ENCODE results near the gene ADAP1. TPM values are rescaled to one million over a fixed set of nuclear protein-coding genes. Genes with fewer than 3 reads are reported as not detected.
A peak's percentile ranks its signal among the peaks of the same experiment; 100 is the strongest.

Gene ADAP1
- total RNA-seq, 1 experiment from 2014 or later = 77.6 TPM

- POLR2A ChIA-PET = no interaction called here
- Histone ChIP-seq H3K36me3 (ENCODE audit: control insufficient read depth, insufficient read depth, low read length) (no peaks in the 10 kb centered on the region), H3K27me3 (replicated peaks; ENCODE audit: control insufficient read depth, insufficient read depth, low read length) (no peaks in the 10 kb centered on the region), H3K4me3 (ENCODE audit: low read depth, low read length) (no peak overlapping the region), H3K4me1 (peaks cover 22% of the 10 kb centered on the region), H3K9me3 (no peaks in the 10 kb centered on the region)
- Mint-ChIP-seq H3K36me3 (ENCODE audit: insufficient read depth, unreplicated experiment) (peaks cover 11% of the 10 kb centered on the region), H3K9me3 (ENCODE audit: unreplicated experiment) (no peaks in the 10 kb centered on the region), H3K4me1 (ENCODE audit: low read depth, unreplicated experiment) (no peaks in the 10 kb centered on the region), H3K27me3 (ENCODE audit: insufficient read depth, unreplicated experiment) (no peaks in the 10 kb centered on the region), H3K27ac (ENCODE audit: unreplicated experiment) (peak overlapping the region; percentile 48), H3K4me3 (ENCODE audit: unreplicated experiment) (no peak overlapping the region)
- no TSS peak for BruUV-seq (replicated peaks)
- CTCF ChIA-PET = interaction anchor here (0.6 kb wide), 1 partner anchor 98 kb away, joined by 4 read pairs; no protein-coding TSS in a partner anchor
- DNase-seq = no peak
- TF ChIP-seq, protein P1, sequence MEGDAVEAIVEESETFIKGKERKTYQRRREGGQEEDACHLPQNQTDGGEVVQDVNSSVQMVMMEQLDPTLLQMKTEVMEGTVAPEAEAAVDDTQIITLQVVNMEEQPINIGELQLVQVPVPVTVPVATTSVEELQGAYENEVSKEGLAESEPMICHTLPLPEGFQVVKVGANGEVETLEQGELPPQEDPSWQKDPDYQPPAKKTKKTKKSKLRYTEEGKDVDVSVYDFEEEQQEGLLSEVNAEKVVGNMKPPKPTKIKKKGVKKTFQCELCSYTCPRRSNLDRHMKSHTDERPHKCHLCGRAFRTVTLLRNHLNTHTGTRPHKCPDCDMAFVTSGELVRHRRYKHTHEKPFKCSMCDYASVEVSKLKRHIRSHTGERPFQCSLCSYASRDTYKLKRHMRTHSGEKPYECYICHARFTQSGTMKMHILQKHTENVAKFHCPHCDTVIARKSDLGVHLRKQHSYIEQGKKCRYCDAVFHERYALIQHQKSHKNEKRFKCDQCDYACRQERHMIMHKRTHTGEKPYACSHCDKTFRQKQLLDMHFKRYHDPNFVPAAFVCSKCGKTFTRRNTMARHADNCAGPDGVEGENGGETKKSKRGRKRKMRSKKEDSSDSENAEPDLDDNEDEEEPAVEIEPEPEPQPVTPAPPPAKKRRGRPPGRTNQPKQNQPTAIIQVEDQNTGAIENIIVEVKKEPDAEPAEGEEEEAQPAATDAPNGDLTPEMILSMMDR (IDR thresholded peaks at IDR 0.05; ENCODE audit: insufficient read depth in 1 of 2, low read depth in 1 of 2, low read length in 1 of 2, severe bottlenecking in 1 of 2, unreplicated experiment in 1 of 2) = no peak
- intact Hi-C loops (cut with micrococcal nuclease; ENCODE audit: unreplicated experiment) = no loop called here
Measured at GRCh38 chr7:986766-987751, 32.6 kb upstream of the ADAP1 start.

DNA sequence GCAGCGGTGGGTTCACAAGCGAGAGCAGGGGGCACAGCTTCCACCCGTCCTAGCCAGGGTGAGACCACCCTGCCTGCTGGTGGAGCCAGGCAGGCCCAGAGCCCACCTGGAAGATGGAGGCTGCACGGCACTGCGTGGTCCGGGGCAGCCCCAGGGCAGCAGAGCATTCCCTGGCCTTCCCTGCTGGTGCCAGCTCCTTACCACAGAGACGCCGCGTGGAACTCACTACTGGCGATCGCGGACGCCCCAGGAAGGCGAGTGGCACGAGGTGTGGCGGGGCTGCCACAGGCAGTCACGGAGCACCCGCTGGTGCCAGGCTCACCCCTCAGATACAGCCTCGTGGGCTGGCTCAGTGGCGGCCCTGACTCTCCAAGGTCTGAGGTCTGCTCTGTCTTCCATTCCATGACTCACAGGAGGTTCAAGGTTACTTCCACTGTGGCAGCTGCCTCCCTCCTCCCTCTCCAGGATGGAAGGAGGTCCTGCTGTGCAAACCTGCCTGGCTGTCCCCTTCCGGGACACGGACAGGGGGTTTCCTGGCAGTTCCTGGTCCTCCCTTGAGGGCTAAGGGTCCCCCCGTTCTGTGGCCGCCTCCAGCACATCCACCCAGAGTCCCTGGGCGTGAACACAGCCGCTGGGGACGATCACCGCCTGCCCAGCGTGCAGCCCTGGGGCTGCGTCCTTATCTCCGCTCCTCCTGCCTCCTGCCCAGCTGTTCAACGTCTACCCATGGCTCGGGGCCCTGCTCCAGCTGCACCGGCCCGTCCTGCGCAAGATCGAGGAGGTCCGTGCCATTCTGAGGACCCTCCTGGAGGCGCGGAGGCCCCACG lies 31.6 kb upstream of the ADAP1 start:
- Histone ChIP-seq H3K4me1 (peaks cover 26% of the 10 kb centered on the region), H3K36me3 (ENCODE audit: control insufficient read depth, insufficient read depth, low read length) (no peaks in the 10 kb centered on the region), H3K27me3 (replicated peaks; ENCODE audit: control insufficient read depth, insufficient read depth, low read length) (no peaks in the 10 kb centered on the region), H3K9me3 (no peaks in the 10 kb centered on the region), H3K4me3 (ENCODE audit: low read depth, low read length) (no peak overlapping the region)
- ChIA-PET POLR2A (no interaction called here), CTCF (interaction anchor here (0.6 kb wide), 1 partner anchor 99 kb away, joined by 4 read pairs; no protein-coding TSS in a partner anchor)
- Mint-ChIP-seq H3K27ac (ENCODE audit: unreplicated experiment) (peak overlapping the region; percentile 55), H3K4me1 (ENCODE audit: low read depth, unreplicated experiment) (no peaks in the 10 kb centered on the region), H3K36me3 (ENCODE audit: insufficient read depth, unreplicated experiment) (peaks cover 6% of the 10 kb centered on the region), H3K4me3 (ENCODE audit: unreplicated experiment) (no peak overlapping the region), H3K9me3 (ENCODE audit: unreplicated experiment) (no peaks in the 10 kb centered on the region), H3K27me3 (ENCODE audit: insufficient read depth, unreplicated experiment) (no peaks in the 10 kb centered on the region)
- intact Hi-C loops (cut with micrococcal nuclease; ENCODE audit: unreplicated experiment) = no loop called here
- DNase-seq = no peak
- BruUV-seq (replicated peaks) = no TSS peak
- TF ChIP-seq, protein P1 (IDR thresholded peaks at IDR 0.05; ENCODE audit: insufficient read depth in 1 of 2, low read depth in 1 of 2, low read length in 1 of 2, severe bottlenecking in 1 of 2, unreplicated experiment in 1 of 2) = no peak

- intact Hi-C loops (cut with micrococcal nuclease; ENCODE audit: unreplicated experiment) = no loop called here
- CTCF ChIA-PET = interaction anchor here (0.6 kb wide), 1 partner anchor 528 kb away, joined by 8 read pairs; no protein-coding TSS in a partner anchor
Measured at GRCh38 chr7:985127-985416, 30.6 kb upstream of the ADAP1 start.

More at GRCh38 chr7:985127-985416, 30.6 kb upstream of the ADAP1 start:
- Histone ChIP-seq H3K4me1 (peaks cover 28% of the 10 kb centered on the region), H3K36me3 (ENCODE audit: control insufficient read depth, insufficient read depth, low read length) (no peaks in the 10 kb centered on the region), H3K9me3 (no peaks in the 10 kb centered on the region), H3K27me3 (replicated peaks; ENCODE audit: control insufficient read depth, insufficient read depth, low read length) (no peaks in the 10 kb centered on the region), H3K4me3 (ENCODE audit: low read depth, low read length) (no peak overlapping the region)
- no TSS peak for BruUV-seq (replicated peaks)
- Mint-ChIP-seq H3K36me3 (ENCODE audit: insufficient read depth, unreplicated experiment) (peaks cover 6% of the 10 kb centered on the region), H3K27ac (ENCODE audit: unreplicated experiment) (no peak overlapping the region), H3K9me3 (ENCODE audit: unreplicated experiment) (no peaks in the 10 kb centered on the region), H3K27me3 (ENCODE audit: insufficient read depth, unreplicated experiment) (no peaks in the 10 kb centered on the region), H3K4me1 (ENCODE audit: low read depth, unreplicated experiment) (no peaks in the 10 kb centered on the region), H3K4me3 (ENCODE audit: unreplicated experiment) (no peak overlapping the region)
- DNase-seq = no peak
- TF ChIP-seq, protein P1 (IDR thresholded peaks at IDR 0.05; ENCODE audit: insufficient read depth in 1 of 2, low read depth in 1 of 2, low read length in 1 of 2, severe bottlenecking in 1 of 2, unreplicated experiment in 1 of 2) = no peak
- POLR2A ChIA-PET = no interaction called here

Measured in Caco-2 (cell line).